Stimulated activated CD8-positive, alpha-beta memory T cell treated with anti-CD3 and anti-CD28 coated beads, Interleukin-4, amount 100 ng/mL, for 48 hours (primary cell): ENCODE measurements around the gene TBC1D3B.
"Not testable (repeated sequence)": the region's sequence is repeated elsewhere in the genome, so short reads cannot be mapped to it uniquely, and the experiment has no call there.

Experiments
- DNase-seq: peaks from one replicate; pipeline ENCODE4 v3.0.0-alpha.2; 2020

TBC1D3B gene

DNA sequence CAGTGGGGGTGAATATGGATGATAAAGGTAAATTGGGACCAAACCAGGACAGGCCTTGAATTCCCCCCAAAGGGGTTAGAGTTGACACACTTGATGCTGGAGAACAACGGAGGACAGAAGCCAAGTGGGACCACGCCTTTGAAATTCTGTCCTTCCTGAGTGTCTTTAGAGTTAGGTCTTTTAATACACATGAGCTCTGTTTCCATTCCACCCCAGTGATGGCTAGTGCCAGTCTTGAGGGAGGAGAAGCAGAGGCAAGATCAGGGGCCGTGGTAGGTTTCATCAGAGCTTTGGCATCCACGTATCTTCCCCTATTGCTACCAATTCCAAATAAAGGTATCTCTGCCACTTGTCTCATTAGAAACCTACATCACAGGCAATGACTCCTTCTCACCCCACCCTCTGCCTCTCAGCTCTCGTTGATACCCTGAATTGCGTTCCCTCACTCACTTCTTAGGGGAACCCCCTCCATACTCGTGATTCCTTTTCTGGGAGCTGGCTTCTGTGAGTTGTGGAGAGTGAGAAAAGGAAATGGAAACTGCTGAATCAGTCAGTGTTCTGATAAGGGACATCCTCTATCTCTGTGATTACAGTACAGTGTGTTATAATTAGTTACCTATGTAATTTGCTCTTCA is 22.5 kb upstream of the TBC1D3B start:
- DNase-seq = no peak

DNA sequence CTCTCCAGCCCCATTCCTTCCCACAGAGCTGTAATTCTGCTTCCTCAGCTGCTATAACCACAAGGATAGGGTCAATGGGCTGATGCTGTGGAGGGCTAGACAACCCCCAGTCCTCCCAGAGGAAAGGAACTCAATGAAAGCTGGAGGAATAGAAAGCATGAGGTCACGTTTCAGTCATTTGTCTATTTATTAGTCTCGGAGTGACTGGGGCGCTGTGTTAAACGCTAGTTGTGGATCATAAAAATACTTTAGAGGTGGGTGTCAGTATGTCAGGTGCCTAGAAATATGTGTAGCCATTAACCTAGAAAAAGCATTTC is 20.9 kb upstream of the TBC1D3B start:
- DNase-seq = no peak

DNA sequence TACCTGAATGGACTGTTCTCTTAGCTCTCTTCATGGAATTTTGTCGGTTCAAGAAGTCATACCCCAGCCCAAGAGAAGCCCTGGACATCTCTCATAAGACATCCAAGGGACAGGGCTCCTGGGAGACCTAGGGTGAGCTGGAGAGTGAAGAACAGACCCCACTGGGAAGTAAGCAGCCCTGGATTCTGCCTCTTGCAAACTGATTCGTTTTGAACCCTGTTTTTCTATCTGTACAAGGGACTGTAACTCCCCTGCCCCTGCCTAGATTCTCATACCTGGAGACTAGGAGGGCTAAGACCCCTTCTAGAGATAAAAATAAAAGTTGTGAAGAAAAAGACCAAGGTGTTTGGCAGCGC is 19.7 kb upstream of the TBC1D3B start:
- DNase-seq = no peak

DNA sequence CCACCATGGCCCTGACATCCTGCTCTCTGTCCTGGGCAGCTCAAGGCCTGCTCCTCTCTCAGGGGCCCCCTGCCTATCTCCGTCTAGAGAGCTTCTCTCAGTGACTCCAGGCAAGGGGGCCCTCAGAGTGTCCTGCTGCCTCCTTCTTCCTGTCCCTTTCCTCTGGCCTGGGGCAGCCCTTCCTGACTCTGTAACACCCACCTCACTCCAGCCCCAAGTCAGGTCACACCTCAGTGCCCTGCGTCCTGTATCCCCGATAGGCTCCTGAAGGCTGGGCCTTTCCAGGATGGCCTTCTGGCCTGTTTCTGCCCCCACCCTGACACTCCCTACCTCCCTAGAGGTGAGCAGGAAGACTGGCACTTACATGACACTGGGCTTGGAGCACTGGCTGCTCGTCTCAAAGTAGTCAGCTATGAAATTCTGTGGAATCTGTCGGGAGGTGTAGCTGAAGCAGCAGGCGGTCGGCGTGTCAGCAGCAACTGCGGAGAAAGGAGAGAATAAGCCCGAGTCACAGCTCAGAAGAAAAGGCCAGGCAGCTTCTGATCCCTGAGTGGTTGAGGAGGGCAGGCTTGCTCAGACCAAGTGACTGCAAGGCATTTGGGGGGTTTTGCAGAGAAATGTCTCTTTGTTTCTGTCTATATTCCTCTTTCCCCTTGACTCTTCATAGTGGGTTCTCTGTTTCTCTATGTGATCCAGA is 19.1 kb upstream of the TBC1D3B start:
- DNase-seq = no peak

DNA sequence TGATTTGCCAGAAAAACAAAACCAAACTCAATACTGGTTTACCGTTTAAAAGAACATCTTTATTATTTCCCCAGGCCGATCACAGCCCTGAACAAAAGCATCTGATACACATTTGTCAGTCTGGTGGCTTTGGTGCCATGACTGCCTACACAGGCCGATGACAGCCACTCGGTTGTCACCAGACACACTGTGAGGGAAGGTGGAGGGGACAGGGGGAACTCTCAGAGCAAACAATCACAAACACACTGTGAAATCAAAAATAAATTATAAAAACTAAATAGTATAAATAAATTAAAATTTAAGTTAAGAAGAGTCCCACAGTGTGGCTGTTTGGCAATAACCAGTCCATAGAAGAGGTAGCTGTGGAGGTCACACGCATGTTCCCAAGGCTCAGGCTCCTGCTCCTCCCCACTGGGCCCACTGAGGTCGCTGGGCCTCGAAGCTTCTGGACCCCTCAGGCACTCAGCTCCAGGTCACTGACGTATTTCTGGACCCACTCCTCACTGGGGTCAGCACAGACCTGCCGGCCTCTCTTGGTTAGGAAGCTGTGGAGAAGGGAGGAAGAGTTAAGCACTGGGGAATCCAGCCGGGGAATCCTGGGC is 18.5 kb upstream of the TBC1D3B start:
- not testable (repeated sequence) for DNase-seq

DNA sequence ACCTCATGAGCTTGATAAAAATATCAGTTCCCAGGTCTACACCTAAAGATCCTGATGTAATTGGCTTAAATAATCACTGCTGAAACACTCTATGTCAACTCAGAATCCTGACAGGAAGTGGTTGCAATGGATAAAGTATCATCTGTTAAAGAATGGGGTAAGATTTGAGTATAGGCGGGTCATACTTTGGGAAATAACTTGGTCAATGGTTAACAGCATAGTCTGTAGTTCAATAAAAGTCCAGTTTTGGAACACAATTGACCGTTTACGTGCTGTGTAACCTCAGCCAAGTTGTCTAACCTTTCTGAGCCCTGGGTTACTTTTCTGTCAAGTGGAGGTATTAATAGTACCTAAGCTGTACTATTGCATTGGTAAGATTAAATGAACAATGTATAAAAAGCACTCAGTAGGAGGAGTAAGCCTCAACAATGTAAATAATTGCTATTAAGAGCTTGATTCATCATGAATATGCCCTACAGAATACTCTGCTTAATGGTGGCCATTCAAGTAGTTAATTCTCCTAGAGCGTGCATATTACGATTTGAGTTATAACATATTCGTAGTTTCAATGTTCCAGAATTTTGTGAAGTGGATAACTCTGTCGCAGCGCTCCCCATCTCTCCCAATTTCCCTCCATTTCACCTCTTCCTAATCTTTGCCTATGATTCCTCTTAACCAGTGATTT is 17.9 kb upstream of the TBC1D3B start:
- DNase-seq = not testable (repeated sequence)

DNA sequence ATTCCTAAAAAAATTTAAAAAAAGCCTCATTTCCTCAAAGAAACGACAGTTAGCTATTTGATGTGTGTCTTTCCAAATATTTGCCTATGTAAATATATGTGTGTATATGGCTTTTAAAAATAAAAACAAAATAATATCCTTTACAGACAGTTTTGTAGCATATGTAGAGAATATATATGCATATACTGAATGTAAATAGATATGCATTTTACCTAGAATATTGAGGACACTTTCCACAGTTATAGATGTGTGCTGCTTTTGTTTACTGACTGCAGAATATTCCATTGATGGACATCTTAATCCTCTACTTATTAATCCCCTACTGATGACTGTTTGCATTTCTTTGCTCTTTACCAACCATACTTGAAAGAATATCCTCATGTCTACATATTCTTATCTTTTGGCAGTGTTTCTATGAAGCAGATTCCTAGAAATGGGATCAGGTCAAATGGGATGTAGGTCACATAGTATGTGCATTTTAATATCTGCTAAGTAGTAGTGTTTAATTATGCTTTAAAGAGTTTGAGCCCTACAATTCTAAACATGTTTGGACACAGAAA is 16.9 kb upstream of the TBC1D3B start:
- no peak for DNase-seq

DNA sequence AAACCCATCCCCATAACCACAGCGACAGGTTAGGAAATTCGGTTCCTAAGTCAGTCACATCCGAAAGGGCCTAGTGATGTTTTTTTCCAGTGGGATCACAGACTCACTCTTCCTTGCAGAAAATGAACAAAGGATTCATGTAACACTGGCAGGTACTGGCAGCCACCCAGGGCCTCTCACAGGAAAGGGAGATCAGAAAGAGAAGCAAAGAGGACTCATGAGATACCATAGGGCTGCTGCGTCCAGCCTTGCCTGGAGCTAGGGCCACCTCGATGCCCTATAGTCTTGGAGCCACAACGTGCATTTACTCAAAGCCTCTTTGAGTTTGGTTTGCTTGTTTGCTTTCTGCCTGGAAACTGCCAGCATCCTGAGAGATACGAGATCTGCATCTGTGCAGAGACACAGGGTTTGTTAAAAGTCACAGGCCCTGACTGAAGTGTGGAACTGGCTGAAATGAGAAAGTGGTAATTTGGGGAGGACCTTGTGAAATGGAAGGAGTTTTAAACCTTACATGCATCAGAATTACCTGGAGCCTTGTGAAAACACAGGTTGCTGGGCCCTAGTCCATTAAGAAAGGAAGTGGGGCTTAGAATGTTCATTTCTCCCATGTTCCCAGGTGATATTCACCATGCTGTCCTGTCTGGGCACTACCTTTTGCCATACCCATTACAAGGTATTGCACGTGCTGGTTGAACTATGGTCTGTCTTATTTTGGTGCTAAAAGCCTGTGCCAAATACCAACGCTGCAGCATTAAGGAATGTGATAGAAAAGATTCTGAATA is 14.3 kb upstream of the TBC1D3B start:
- DNase-seq = not testable (repeated sequence)

DNA sequence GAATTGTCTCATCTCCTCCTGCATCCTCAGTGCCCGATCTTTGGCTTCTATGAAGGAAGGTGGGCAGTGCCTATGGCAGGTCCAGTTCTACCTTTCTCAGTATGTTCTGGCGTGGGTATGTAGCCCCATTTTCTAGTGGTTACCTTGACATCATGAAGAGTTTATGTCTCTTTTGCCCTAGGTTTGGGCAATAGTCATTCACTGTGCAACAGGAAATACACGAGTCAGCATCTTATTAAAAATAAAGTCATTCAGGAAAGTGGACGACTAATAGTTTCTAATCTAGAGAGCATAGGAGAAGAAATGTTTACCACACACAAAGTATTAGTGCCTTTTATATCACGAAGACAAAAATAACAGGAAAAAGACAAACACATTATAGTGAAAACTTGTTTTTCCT is 13.6 kb upstream of the TBC1D3B start:
- not testable (repeated sequence) for DNase-seq

DNA sequence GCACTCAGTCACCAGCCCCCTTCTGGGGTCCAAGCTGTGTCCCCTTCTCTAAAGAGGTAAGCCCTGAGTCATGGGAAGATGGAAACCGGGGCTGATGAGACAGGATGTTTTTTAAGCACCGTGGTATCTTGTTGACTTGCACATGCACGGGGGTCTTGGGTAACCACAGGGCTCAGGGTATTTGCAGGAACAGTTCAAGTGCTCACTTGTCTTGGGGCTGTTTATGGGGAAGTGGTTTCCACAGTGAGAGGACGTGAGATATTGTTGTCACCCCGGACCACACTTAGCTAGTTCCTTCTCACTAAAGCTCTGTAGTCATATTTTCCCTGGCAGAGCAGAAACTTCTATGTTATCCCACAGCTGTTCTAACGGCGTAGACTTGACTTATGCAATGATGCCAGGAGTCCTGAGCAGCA is 12.5 kb upstream of the TBC1D3B start:
- peak; percentile 54 for DNase-seq

DNA sequence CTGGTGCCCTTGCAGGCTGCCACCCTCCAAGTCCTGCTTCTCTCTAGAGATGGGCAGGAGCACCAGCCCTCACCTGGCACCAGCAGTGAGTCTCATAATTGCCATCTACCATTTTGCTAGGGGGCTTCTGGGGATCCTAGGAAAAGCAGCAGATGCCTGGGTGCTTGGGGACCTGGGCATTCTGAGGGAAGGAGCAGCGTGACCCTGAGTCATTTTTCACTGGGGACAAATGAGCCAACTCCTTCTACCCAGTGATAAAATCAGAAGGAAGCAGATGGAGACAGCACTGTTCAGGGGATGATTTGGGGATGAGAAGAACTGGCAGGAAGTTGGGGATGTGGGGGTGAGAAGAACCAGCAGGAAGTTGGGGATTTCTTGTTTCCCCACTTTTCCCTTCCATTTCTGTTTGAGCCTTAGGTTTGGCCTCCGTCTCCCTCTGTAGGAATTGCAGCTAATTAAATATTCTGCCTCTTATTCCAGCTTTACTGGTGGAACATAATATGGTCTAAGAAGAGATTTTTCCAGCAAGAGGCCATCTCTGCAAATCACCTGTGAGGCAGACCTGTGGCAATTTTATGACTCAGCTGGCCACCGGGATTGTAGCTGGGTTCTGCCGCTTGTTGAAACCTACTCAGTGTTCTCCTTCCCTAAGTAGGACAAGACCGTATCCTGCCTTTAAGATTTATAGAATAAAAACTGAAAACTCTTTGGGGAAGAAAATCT is 11.7 kb upstream of the TBC1D3B start:
- DNase-seq = not testable (repeated sequence)

DNA sequence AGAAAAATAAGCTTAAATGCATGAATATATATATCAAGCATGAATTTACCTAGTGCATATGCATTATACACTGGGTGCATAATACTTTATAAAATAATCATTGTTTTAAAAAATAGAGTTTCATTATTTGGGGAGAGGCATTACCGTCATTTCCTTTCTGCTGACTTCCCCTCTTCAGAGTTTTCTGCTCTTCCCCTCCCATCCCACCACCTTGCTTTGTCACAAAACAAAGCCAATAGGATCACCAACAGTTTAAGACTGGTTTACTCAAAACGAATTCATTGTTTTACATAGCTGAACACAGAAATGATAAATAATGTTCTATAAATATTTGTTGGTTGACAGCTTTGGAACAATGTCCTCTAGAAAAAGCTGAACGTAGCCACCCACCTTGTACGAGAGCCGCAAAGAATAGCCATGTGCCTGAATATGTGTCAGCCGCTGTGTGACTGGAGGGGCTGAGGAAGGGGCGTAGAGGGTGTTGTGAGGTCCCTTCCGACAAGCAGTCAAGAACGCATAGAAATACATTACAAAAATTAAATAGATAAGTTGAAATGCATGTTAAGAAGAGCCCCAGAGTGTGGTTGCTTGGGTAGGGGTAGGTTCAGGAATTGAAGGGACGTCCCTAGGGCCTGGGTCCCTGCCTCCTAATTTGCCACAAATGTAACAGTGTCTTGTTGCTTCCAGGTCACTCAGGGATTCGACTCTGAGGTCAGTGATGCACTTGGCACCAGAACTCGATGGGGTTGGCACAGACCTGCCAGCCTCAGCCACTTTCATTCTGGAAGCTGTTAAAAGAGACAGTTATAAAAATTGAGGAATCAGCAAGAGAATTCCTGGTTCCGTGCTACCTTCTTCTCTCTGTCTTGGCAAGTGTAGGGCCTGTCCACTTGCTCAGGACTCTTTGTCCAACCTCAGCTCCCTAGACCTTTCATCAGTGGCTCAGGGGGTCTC is 10.7 kb upstream of the TBC1D3B start:
- DNase-seq = not testable (repeated sequence)

DNA sequence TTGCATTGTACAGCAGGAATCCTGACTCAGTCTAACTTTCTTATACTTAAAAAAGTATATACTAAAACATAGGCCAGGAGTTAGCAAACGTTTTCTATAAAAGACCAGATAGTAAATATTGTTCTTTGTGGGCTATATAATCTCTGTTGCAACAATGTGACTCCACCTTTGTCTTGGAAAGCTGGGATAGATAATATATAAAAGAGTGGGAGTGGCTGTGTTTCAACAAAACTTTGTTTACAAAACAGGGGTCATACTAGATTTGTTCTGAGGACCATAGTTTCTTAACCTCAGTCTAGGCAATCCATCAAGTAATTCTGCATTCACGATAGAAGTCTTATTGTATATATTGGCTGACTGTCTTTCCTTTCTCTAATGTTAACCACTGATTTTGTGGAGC is 9.0 kb upstream of the TBC1D3B start:
- DNase-seq = no peak

DNA sequence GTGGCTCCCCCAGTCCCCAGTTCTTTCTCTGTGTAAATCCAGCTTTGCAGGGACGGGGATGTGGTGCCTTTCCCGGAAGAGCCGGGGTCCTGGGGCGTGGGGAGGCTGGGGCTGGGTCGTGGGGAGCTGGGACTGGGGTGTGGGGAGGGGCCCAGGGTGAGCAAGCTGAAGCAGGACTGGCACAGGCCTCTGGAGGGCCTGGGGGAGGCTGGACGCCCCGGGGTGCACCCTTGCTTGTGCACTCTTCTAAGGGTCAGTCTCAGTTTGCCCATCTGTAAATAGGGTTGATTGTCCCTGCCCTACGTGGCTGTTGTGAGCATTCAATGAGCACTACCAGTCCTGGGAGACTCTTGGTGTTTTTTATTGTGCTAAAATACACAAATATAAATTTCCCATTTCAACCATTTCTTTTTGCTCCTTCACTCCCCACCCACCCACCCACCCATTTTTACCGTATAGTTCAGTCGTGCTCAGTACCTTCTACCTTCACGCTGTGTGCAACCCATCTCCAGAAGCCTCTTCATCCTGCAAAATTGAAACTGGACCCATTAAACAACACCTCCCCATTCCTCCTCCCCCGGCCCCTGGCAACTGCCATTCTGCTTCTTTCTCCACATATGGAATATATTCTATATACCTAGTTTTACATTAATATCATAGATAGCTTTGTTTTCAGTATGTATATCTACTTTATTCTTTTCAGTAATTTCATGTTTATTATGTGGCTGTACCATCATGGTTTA is 7.8 kb upstream of the TBC1D3B start:
- DNase-seq = no peak

DNA sequence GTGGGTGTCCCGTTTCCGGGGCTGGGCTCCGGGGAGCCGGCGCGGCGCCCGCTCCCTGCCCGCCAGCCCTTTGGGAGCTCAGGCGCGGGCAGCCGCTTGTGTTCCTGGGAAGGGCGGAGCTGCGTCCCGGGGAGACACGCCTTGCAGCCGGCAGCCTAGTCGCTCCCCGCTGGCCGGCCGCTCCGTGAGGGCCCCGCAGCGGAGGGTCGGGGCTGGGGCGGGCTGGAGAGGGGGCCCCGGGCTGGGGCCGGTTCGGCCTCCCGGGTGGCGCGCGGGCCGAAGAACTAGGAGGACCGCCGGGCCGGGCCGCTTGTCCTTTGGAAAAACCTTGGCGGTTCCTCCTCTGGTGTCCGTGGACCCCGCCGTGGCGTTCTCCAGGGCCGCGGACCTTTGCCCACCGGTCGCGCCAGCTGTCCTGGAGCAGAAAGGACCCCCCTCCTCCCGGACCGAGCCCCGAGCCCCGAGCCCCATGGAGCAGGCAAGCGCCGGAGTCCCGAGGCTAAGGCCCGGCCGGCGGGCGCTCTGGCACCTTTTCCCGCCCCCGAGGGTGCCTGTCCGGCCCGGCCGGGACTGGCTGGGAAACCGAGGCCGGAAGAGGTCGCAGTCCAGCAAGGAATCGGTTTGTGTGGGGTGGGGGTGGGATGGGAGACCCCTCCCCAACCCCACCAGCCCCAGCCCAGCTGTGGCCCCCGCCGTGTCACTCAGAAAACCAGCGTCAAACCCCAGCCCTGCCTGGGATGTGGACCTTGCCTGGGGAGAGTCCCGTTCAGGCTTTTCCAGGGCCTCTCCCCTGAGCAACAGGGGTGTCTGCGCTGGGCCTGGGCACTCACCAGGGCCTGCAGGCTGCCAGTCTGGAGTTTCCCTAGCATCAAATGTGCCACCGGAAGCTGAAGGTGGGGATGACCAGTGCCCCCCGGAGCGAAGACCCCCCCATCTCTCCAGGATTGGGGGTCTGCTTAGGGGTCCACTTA is 6.8 kb upstream of the TBC1D3B start:
- no peak for DNase-seq

DNA sequence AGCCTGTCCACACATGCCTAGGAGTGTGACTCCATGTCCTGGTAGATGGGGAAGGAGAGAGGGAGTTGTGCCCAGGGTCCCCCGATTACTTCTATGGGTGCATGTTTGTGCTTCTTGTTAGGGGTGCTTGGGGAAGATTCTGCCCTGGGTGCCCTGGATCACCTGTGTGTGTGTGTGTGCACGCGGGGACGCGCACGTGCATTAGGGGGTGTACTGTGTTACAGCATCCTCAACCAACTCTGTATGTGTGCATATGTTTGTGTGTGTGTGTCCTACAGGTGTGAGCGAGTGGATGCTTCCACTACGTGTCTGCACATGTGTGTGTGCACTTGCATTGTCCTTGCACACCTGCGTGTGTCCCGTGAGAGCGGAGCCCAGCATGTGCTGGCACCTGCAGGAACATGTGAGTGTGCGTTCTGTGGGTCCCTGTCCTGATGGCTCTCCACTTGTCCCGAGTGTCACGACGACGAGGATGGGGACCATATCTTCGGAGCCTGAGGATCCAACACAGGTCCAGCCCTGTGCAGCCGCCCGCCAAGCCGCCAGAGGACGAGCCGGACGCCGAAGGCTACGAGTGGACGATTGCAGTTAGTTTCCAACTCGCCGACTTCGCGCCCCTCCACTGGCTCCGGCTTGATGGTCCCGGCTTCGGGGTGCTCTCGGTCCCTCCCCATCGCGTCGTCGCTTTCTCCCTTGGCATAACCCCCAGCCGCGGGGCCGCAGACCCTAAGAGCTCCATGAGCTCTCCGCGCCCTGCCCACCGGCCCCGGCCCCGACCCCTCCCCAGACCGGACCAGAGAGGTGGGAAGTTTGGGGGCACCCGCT is 6.0 kb upstream of the TBC1D3B start:
- no peak for DNase-seq

DNA sequence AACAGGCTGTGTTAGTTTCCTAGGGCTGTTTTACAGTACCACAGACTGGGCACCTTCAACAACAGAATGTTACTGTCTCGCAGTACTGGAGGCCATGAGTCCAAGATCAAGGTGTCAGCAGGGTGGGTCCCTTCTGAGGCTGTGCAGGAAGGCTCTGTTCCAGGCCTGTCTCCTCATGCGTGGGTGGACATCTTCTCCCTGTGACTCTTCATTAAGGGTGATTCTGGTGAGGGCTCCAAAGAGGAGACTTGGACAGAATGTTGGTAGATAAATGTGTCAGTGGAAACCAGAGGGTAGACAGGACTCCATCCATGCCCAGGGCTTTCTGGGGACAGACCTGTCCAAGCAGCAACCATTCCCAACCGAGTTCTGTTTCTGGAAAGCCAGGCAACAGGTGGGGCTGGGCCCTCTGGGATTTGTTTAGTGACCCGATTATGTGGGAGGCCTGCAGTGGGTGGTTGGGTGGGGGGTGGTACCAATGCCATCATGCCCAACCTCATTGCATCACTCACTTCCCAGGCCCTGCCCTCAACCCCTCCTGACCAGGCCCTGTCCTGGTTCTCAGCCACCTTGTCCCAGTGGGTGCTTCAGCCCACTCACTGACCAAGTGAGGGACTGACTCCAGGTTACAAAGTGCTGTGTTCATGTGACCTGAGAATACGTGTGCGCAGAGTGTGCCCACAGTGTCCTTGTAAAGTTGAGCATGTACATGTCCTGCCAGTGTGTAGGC is 5.2 kb upstream of the TBC1D3B start:
- not testable (repeated sequence) for DNase-seq
